DND-41 (cell line): ENCODE results near the gene RNF157.
A peak's percentile ranks its signal among the peaks of the same experiment; 100 is the strongest.

ENCODE experiments used
- ATAC-seq: fragments of 200-7000 bp; cut with Tn5 transposase; 3 replicates; pipeline ENCODE4 v1.9.1; 2021; ENCODE audit warnings: low read depth; ENCODE audit not compliant: insufficient read depth
- DNase-seq: peaks from one replicate; pipeline ENCODE4 v3.0.0-alpha.2; 2020
- H2AFZ ChIP-seq: 2 replicates; pipeline ENCODE4 v1.6.0; 2012; ENCODE audit warnings: low read depth, low read length
- H3K27ac ChIP-seq: 2 replicates; pipeline ENCODE4 v1.5.1; 2012; ENCODE audit warnings: low read length, inconsistent platforms
- H3K27me3 ChIP-seq: fragments of 200-600 bp; sonication (generic); 2 replicates; pipeline ENCODE4 v1.6.0; 2012; ENCODE audit warnings: low read length, mild to moderate bottlenecking, inconsistent platforms; ENCODE audit not compliant: insufficient read depth, poor library complexity
- H3K36me3 ChIP-seq: 2 replicates; pipeline ENCODE4 v1.5.1; 2012; ENCODE audit warnings: low read length, inconsistent platforms; ENCODE audit not compliant: insufficient read depth
- H3K4me1 ChIP-seq: 2 replicates; pipeline ENCODE4 v1.5.1; 2012; ENCODE audit warnings: mild to moderate bottlenecking, low read length; ENCODE audit not compliant: insufficient read depth
- H3K4me2 ChIP-seq: 2 replicates; pipeline ENCODE4 v1.6.0; 2012; ENCODE audit warnings: mild to moderate bottlenecking, moderate library complexity, low read length, inconsistent platforms; ENCODE audit not compliant: insufficient read depth
- H3K4me3 ChIP-seq, 2 experiments: fragments of 200-600 bp in 1 of 2; shearing (Covaris generic) in 1 of 2; 2 replicates each; pipeline ENCODE4 v1.5.1; 2012 to 2016; ENCODE audit warnings: inconsistent platforms in 2 of 2, low read length in 2 of 2, mild to moderate bottlenecking in 2 of 2, low read depth in 1 of 2, moderate library complexity in 1 of 2
- H3K79me2 ChIP-seq: 2 replicates; pipeline ENCODE4 v1.6.0; 2012; ENCODE audit warnings: low read length, inconsistent platforms; ENCODE audit not compliant: insufficient read depth
- H3K9ac ChIP-seq: 2 replicates; pipeline ENCODE4 v1.6.0; 2012; ENCODE audit warnings: low read depth, mild to moderate bottlenecking, inconsistent platforms, low read length, moderate library complexity
- H3K9me3 ChIP-seq: 2 replicates; pipeline ENCODE4 v1.5.1; 2012; ENCODE audit warnings: low read length, moderate library complexity, mild to moderate bottlenecking, inconsistent platforms; ENCODE audit not compliant: insufficient read depth, severe bottlenecking
- H4K20me1 ChIP-seq: 2 replicates; pipeline ENCODE4 v1.6.0; 2012; ENCODE audit warnings: low read length; ENCODE audit not compliant: insufficient read depth
- CTCF ChIP-seq: IDR thresholded peaks from 2 replicates; pipeline ENCODE4 v1.5.1; 2012; ENCODE audit warnings: borderline replicate concordance, low read length, moderate library complexity, mild to moderate bottlenecking; ENCODE audit not compliant: poor library complexity, severe bottlenecking; ENCODE audit errors: extremely low read depth
- EZH2 ChIP-seq: IDR thresholded peaks from 3 replicates; pipeline ENCODE4 v1.6.1; 2012; ENCODE audit warnings: borderline replicate concordance, low read depth, mild to moderate bottlenecking, moderate library complexity, low read length, inconsistent platforms; ENCODE audit not compliant: severe bottlenecking

Gene RNF157

GRCh38 chr17:76166906-76167305 lies 73.4 kb downstream of the RNF157 start:
- DNase-seq (no peak), ATAC-seq (no peak)
- Histone ChIP-seq H3K9me3 (no peaks in the 10 kb centered on the region), H3K4me1 (no peaks in the 10 kb centered on the region), H3K79me2 (no peaks in the 10 kb centered on the region), H3K27me3 (no peaks in the 10 kb centered on the region), H3K4me3 (no peak overlapping the region), H3K36me3 (no peaks in the 10 kb centered on the region), H3K9ac (no peak overlapping the region), H3K27ac (no peak overlapping the region), H4K20me1 (no peaks in the 10 kb centered on the region), H2AFZ (no peak overlapping the region), H3K4me2 (no peak overlapping the region)
- TF ChIP-seq EZH2 (no peak), CTCF (no peak)

- ATAC-seq, result no peak
- no peaks in the 10 kb centered on the region for H3K36me3 ChIP-seq
- DNase-seq, result no peak
- H3K27ac ChIP-seq, result no peak overlapping the region
- no peak overlapping the region for H3K4me3 ChIP-seq
- H4K20me1 ChIP-seq, result no peaks in the 10 kb centered on the region
- H3K4me2 ChIP-seq, result no peak overlapping the region
- no peak overlapping the region for H3K9ac ChIP-seq
- no peaks in the 10 kb centered on the region for H3K27me3 ChIP-seq
- no peaks in the 10 kb centered on the region for H3K4me1 ChIP-seq
- 0 out of 2 replicates have a peak overlapping the region, but pooled peaks have one; percentile 21 for H2AFZ ChIP-seq
- H3K79me2 ChIP-seq, result no peaks in the 10 kb centered on the region
- no peaks in the 10 kb centered on the region for H3K9me3 ChIP-seq
- TF ChIP-seq EZH2, result no peak
- no peak for TF ChIP-seq CTCF
Measured at GRCh38 chr17:76166168-76166567, 74.1 kb downstream of the RNF157 start.

GRCh38 chr17:76164331-76164730 lies 76.0 kb downstream of the RNF157 start:
- Histone ChIP-seq H3K79me2 (no peaks in the 10 kb centered on the region), H3K27me3 (no peaks in the 10 kb centered on the region), H3K27ac (no peak overlapping the region), H3K4me2 (no peak overlapping the region), H3K4me3 (no peak overlapping the region), H3K9ac (no peak overlapping the region), H3K4me1 (no peaks in the 10 kb centered on the region), H2AFZ (peak overlapping the region; percentile 10; the same call in 1 of the 2 replicates), H4K20me1 (no peaks in the 10 kb centered on the region), H3K36me3 (no peaks in the 10 kb centered on the region), H3K9me3 (no peaks in the 10 kb centered on the region)
- TF ChIP-seq CTCF (no peak), EZH2 (no peak)
- no peak for DNase-seq
- no peak for ATAC-seq

- Histone ChIP-seq H3K79me2 (no peaks in the 10 kb centered on the region), H3K9ac (no peak overlapping the region), H3K27me3 (no peaks in the 10 kb centered on the region), H3K4me2 (no peak overlapping the region), H3K27ac (no peak overlapping the region), H3K9me3 (no peaks in the 10 kb centered on the region), H3K36me3 (no peaks in the 10 kb centered on the region), H3K4me3 (no peak overlapping the region), H4K20me1 (no peaks in the 10 kb centered on the region), H3K4me1 (no peaks in the 10 kb centered on the region), H2AFZ (no peak overlapping the region)
- TF ChIP-seq EZH2, result no peak
- TF ChIP-seq CTCF, result no peak
- no peak for ATAC-seq
- no peak for DNase-seq
Measured at GRCh38 chr17:76163919-76164318, 76.4 kb downstream of the RNF157 start.
